Suprapubic skin (tissue), 4 donors: Measurements from ENCODE around the gene DUSP14.
A peak's percentile ranks its signal among the peaks of the same experiment; 100 is the strongest.

Source experiments
- POLR2A ChIP-seq, 2 donors: fragments of 450-650 bp; IDR thresholded peaks; one replicate each; pipeline ENCODE4 v1.6.1; 2017; ENCODE audit warnings: antibody characterized with exemption in 2 of 2, mild to moderate bottlenecking in 2 of 2, moderate library complexity in 2 of 2
- POLR2AphosphoS5 ChIP-seq, 3 donors: sonication (generic); formaldehyde crosslinking; IDR thresholded peaks; one replicate each; pipeline ENCODE4 v1.6.1; 2017; ENCODE audit warnings: antibody characterized with exemption in 3 of 3
- TF ChIP-seq, protein P1 (sequence below), 2 donors: fragments of 200-600 bp in 1 of 2; fragments of 450-650 bp in 1 of 2; sonication (generic) in 1 of 2; IDR thresholded peaks; one replicate each; pipeline ENCODE4 v1.5.1; 2016 to 2019; ENCODE audit warnings: antibody characterized with exemption in 2 of 2, mild to moderate bottlenecking in 1 of 2, moderate library complexity in 1 of 2

DNA sequence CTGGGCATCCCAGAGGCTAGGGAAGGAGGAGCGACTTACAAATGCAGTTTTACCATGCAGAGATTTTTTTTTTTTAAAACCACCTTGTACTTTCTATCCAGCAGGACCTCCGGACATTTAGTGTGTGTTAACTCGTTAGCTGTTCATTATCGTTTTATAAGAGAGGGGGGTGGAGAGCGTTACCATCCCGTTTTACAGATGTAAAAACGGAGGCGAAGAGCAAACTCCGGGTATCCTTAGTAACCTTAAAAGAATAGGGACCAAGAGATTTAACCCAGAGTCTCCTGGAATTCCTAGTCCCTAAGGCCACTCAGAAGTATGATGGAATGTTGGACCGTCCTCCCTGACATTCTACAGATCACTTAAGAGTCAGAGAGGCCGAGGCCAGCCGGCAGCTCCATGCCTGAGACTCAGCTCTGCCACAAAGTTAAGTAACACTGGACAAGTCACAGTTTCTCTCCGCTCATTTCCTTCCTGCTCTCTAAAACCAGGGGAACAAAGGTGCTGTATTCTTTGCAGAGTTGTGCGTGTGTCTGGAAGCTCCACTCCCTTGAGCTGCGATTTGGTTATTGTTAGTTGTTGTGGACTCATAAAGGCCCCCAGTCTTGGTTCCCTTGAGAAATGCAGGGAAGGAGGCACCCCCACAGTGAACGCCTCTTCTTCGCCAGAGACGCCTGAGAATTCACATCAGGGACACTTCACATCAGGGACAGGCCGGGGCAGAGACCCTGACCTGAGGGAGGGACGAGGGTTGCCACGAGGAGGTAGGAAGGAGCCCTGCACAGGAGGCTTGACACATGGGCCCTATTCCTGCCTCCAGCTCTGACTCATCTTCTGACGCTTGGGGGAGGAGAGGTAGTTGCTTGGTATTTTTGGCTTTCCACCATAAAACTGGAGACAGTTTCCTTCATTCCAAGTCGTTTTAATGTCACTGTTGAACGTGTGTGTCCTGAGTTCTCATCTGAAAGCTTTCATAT is 1.2 kb downstream of the DUSP14 start:
- TF ChIP-seq, protein P1, sequence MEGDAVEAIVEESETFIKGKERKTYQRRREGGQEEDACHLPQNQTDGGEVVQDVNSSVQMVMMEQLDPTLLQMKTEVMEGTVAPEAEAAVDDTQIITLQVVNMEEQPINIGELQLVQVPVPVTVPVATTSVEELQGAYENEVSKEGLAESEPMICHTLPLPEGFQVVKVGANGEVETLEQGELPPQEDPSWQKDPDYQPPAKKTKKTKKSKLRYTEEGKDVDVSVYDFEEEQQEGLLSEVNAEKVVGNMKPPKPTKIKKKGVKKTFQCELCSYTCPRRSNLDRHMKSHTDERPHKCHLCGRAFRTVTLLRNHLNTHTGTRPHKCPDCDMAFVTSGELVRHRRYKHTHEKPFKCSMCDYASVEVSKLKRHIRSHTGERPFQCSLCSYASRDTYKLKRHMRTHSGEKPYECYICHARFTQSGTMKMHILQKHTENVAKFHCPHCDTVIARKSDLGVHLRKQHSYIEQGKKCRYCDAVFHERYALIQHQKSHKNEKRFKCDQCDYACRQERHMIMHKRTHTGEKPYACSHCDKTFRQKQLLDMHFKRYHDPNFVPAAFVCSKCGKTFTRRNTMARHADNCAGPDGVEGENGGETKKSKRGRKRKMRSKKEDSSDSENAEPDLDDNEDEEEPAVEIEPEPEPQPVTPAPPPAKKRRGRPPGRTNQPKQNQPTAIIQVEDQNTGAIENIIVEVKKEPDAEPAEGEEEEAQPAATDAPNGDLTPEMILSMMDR (IDR thresholded peaks at IDR 0.05): no peak
- TF ChIP-seq POLR2A (IDR thresholded peaks at IDR 0.05) (no peak), POLR2AphosphoS5 (IDR thresholded peaks at IDR 0.05) (peak in 1 of 3 donors; percentile 6)
